OCI-LY1 (cell line): ENCODE data around the gene ARHGEF35.
"Not testable (repeated sequence)": the region's sequence is repeated elsewhere in the genome, so short reads cannot be mapped to it uniquely, and the experiment has no call there.

Experiments used
- H2AFZ ChIP-seq: fragments of 200-600 bp; sonication (generic), shearing (Covaris generic); 2 replicates; pipeline ENCODE4 v1.6.0; 2014; ENCODE audit warnings: antibody characterized with exemption, mild to moderate bottlenecking, low read length
- H3F3A ChIP-seq: fragments of 200-600 bp; sonication (generic), shearing (Covaris generic); 2 replicates; pipeline ENCODE4 v1.6.0; 2014; ENCODE audit warnings: mild to moderate bottlenecking, antibody characterized with exemption, low read length, moderate library complexity; ENCODE audit not compliant: insufficient read depth
- H3K27ac ChIP-seq: fragments of 200-600 bp; sonication (generic); 2 replicates; pipeline ENCODE4 v1.5.1; 2014; ENCODE audit warnings: low read length, mixed run types, mild to moderate bottlenecking, low read depth; ENCODE audit not compliant: poor library complexity, severe bottlenecking
- H3K27me3 ChIP-seq: fragments of 200-600 bp; sonication (generic); 2 replicates; pipeline ENCODE4 v1.6.0; 2014; ENCODE audit warnings: antibody characterized with exemption, mild to moderate bottlenecking, low read length, moderate library complexity; ENCODE audit not compliant: insufficient read depth
- H3K36me3 ChIP-seq: fragments of 200-600 bp; sonication (generic); 2 replicates; pipeline ENCODE4 v1.6.1; 2014; ENCODE audit warnings: mild to moderate bottlenecking, antibody characterized with exemption, low read length, moderate library complexity, mixed read lengths; ENCODE audit not compliant: insufficient read depth
- H3K4me1 ChIP-seq: fragments of 200-600 bp; sonication (generic); 2 replicates; pipeline ENCODE4 v1.5.1; 2014; ENCODE audit warnings: mild to moderate bottlenecking, low read length, moderate library complexity; ENCODE audit not compliant: insufficient read depth, severe bottlenecking
- H3K4me2 ChIP-seq: fragments of 200-600 bp; sonication (generic), shearing (Covaris generic); 2 replicates; pipeline ENCODE4 v1.6.1; 2014; ENCODE audit warnings: low read length
- H3K4me3 ChIP-seq: fragments of 200-600 bp; sonication (generic); 2 replicates; pipeline ENCODE4 v1.5.1; 2014; ENCODE audit warnings: low read length, low read depth, mild to moderate bottlenecking, mixed read lengths; ENCODE audit not compliant: poor library complexity, severe bottlenecking
- H3K79me2 ChIP-seq: fragments of 200-600 bp; shearing (Covaris generic); 2 replicates; pipeline ENCODE4 v1.6.1; 2016; ENCODE audit warnings: mixed run types, low read length, mixed read lengths; ENCODE audit not compliant: insufficient read depth
- H3K9ac ChIP-seq: fragments of 200-600 bp; sonication (generic), shearing (Covaris generic); 2 replicates; pipeline ENCODE4 v1.6.1; 2014; ENCODE audit warnings: mild to moderate bottlenecking, low read length, mixed read lengths
- H3K9me2 ChIP-seq: fragments of 200-600 bp; sonication (generic), shearing (Covaris generic); 2 replicates; pipeline ENCODE4 v1.6.1; 2014; ENCODE audit warnings: low read depth, mild to moderate bottlenecking, low read length, mixed read lengths
- H3K9me3 ChIP-seq: fragments of 200-600 bp; shearing (Covaris generic); 2 replicates; pipeline ENCODE4 v1.6.1; 2014; ENCODE audit warnings: low read length, mixed read lengths
- H4K20me1 ChIP-seq: fragments of 200-600 bp; sonication (generic), shearing (Covaris generic); 2 replicates; pipeline ENCODE4 v1.6.0; 2016; ENCODE audit warnings: mild to moderate bottlenecking, low read length; ENCODE audit not compliant: insufficient read depth

The ARHGEF35 gene

DNA sequence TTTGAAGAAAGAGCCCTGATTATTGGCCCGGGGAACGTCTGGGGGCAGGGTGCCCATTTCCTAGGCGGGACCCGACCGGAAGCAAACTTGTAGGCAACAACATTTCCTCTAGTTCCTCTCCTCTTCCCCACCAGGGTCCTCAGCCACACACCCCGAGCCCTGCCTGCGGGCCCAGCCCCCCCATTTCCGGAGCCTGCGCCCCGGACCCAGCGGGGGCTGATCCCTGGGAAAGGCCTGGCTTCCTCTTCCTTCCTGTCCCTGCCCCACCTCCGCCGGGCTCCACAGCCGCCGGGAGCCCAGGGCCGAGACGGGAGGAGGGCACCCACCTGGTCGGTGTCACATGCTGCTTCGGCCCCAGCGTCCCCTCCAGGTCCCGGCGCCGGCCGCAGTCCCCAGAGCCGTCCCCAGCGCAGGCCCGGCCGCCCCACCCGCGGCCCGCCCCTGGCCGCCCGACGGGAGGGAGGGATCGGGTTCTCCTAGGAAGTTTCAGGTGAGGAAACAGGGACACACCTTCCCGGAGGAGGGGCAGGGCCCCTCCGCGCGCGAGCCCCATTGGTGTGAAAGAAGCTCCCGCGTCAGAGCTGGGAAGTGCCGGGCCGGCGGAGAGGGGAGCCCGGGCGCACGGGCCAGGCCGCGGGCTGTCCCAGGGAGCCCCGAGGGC, at the start of gene ARHGEF35:
ARHGEF35 (minus strand) TSS at position 622 of the 661 bp plus-strand sequence. CDS start 7,450 bp downstream, outside the sequence.
- not testable (repeated sequence) for H3K79me2 ChIP-seq, H3K9me2 ChIP-seq, H3K27me3 ChIP-seq, H3K27ac ChIP-seq, H2AFZ ChIP-seq, H3K4me3 ChIP-seq, H3K9ac ChIP-seq, H3F3A ChIP-seq, H3K36me3 ChIP-seq, H3K4me1 ChIP-seq, H3K9me3 ChIP-seq, H3K4me2 ChIP-seq, H4K20me1 ChIP-seq

DNA sequence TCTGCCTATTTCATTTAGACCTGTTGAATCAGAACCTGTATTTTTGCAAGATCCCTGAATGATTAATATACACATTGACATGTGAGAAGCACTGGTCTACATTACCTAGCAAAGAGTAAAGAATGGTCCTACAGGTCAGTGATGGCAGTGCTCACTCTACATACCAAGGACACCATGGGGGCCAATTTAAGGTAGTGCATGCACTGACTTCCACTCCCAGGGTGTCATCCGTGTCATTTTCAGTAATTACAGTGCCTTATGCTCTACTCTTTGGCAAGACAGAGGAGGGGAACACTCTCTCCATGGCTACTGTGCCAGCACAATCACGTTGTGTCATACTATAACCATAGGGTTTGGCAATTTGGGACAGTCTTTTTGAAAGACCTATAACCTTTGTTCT, 49.7 kb upstream of the ARHGEF35 start:
- not testable (repeated sequence) for H3K27ac ChIP-seq, H3K9me2 ChIP-seq, H3K9ac ChIP-seq

DNA sequence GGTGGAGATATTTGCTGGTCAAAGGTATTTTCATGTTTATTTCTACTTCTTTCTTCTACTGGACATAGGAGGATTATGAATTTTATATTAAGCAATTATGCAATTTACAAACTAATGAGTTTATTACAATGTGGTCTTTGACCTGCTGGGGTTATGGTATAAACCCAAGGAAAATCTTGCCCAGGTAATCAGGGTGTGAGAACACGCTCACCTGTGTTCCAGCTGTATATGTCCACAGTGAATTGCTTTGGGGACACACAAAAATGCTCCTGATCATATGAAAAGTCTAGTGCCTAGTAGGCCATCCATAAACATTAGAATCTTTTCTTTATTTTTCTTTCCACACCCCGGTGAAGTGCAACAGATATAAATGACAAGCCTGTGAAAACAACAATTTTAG, 43.7 kb upstream of the ARHGEF35 start, which contains the start of gene OR2A42:
OR2A42 (minus strand) TSS at position 241 of the 400 bp plus-strand sequence. CDS start 6,762 bp downstream, outside the sequence.
- H3K79me2 ChIP-seq, H3K9me3 ChIP-seq, H3K9me2 ChIP-seq, H3F3A ChIP-seq, H3K4me2 ChIP-seq, H3K27me3 ChIP-seq, H3K36me3 ChIP-seq, H4K20me1 ChIP-seq, H3K4me3 ChIP-seq, H3K4me1 ChIP-seq, H3K27ac ChIP-seq, H3K9ac ChIP-seq, H2AFZ ChIP-seq: not testable (repeated sequence)

More for the DNA sequence above, 49.7 kb upstream of the ARHGEF35 start:
- not testable (repeated sequence) for H4K20me1 ChIP-seq, H3K36me3 ChIP-seq, H3K27me3 ChIP-seq, H3K79me2 ChIP-seq, H3K9me3 ChIP-seq, H3K4me2 ChIP-seq, H3K4me1 ChIP-seq, H2AFZ ChIP-seq, H3K4me3 ChIP-seq, H3F3A ChIP-seq

DNA sequence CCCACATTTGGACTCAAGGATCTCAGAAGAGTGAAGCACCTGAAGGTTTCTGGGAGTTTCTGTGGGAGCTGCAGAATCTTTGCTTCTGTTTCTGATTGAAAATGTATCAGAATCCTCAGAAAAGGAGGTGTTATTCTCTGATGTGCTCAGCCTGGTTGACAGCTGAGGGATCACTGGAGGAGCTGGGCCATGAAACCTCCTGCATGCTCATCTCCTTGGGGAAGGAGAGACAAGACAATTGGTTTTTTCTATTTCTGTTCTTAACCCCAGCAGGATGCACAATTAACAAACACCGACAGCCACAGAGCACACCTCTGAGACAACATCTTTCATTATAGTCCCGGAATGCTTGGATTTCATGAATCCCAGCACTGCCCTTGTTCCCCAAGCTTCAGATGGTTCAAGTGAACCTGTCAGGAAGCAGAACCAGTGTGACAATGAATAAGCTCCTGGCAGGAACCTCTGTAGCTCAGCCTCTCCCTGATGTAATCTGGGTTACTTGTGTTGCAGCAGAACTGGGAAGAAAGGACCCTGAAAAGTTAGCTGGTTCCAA, 43.0 kb upstream of the ARHGEF35 start:
- H3K27ac ChIP-seq, H2AFZ ChIP-seq, H3K79me2 ChIP-seq, H3K9ac ChIP-seq, H3K36me3 ChIP-seq, H4K20me1 ChIP-seq, H3K27me3 ChIP-seq, H3K4me2 ChIP-seq, H3K9me3 ChIP-seq, H3K9me2 ChIP-seq, H3F3A ChIP-seq, H3K4me1 ChIP-seq, H3K4me3 ChIP-seq: not testable (repeated sequence)

DNA sequence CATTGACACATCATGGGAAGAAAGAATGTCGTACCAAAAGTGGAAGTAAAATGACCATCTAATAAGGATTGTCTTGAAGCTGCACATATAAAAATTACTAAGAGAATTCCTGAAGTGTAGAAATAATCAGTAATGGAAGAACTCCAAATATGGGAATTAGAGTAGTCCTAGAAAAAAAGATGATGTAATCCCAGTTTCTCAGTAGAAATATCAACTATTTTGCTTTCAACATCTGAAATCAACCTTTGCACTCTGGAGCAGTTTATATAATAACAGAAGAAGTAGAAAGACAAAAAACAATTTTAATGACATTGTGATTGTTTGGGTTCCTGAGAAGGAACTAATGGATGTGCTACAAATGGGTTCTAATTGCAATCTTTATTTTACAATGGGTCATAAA, 37.4 kb upstream of the ARHGEF35 start:
- not testable (repeated sequence) for H3K4me3 ChIP-seq, H3K9ac ChIP-seq, H3K4me1 ChIP-seq, H3K27me3 ChIP-seq, H3K79me2 ChIP-seq, H3K4me2 ChIP-seq, H4K20me1 ChIP-seq, H3F3A ChIP-seq, H3K9me2 ChIP-seq, H3K27ac ChIP-seq, H3K36me3 ChIP-seq, H3K9me3 ChIP-seq, H2AFZ ChIP-seq

DNA sequence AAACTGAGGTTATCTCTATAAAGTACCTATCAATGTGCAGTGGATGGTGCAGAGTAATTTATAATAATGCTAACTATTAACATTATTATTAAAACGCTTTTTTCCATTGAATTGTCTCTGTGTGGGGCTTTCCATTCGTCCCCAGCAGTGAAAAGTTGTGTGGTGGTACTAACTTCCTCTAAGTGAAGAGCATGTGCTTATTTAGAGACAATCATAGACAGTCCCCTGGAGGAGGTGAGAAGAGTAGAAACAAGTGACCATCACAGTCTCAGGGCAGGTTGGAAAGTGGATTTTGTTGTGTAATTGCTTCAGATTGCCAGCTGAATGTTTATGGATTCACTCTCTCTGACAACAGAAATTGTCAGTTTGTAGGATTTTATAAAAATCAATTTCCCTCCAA, 35.4 kb upstream of the ARHGEF35 start:
- not testable (repeated sequence) for H3K36me3 ChIP-seq, H3K79me2 ChIP-seq, H3K9me3 ChIP-seq, H3K9ac ChIP-seq, H4K20me1 ChIP-seq, H3K4me1 ChIP-seq, H3K4me3 ChIP-seq, H3F3A ChIP-seq, H3K9me2 ChIP-seq, H3K27me3 ChIP-seq, H3K4me2 ChIP-seq, H3K27ac ChIP-seq, H2AFZ ChIP-seq

DNA sequence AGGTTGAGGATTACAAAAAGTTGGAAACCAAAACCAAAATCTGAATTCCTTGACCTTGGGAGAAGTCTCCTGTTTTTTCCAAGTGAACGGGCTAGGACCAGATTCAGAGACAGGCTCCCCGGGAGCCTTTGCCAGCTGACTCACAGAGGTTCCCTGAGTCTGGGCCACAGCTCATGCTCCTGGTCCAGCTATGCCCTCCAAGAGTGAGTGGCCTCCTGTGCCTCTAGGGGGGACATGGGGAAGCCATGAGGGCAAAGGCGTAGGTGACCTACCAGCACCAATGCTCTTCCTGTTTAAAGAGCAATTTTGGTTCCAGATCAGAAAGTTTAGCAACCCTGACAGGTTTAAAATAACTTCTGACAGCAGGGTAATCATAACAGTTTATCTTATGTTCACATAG, 33.2 kb upstream of the ARHGEF35 start:
- H3K36me3 ChIP-seq, H4K20me1 ChIP-seq, H3K79me2 ChIP-seq, H3K27me3 ChIP-seq, H3F3A ChIP-seq, H3K9ac ChIP-seq, H2AFZ ChIP-seq, H3K4me3 ChIP-seq, H3K27ac ChIP-seq, H3K4me2 ChIP-seq, H3K4me1 ChIP-seq, H3K9me2 ChIP-seq, H3K9me3 ChIP-seq: not testable (repeated sequence)

DNA sequence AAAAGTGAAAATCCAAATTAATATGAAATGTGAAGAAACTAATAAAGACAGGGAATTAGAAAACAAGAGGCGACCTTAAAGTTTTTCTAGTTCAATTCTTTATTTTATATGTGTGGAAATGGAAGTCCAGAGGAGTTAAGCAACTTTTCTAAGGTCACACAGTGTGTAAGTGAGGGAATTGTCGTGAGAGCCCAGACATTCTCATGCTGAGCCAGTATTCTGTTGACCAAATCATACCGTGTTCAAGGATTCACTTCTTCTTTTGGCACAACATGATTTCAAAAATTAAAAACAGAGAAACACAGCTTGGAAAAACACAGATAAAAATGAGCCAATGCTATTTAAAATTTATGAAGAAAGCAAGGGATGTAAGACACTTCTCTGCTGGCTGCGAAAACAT, 31.2 kb upstream of the ARHGEF35 start:
- H3K9ac ChIP-seq, H3K4me2 ChIP-seq, H4K20me1 ChIP-seq, H3K27ac ChIP-seq, H3K36me3 ChIP-seq, H3K4me1 ChIP-seq, H2AFZ ChIP-seq, H3K9me2 ChIP-seq, H3K9me3 ChIP-seq, H3F3A ChIP-seq, H3K4me3 ChIP-seq, H3K79me2 ChIP-seq, H3K27me3 ChIP-seq: not testable (repeated sequence)
